Breast epithelium (tissue), 3 donors: ENCODE measurements around the gene CBX8.

Source experiments
- CTCF ChIP-seq, 3 donors: fragments of 450-650 bp; IDR thresholded peaks; one replicate each; pipeline ENCODE4 v1.5.1; 2016 to 2017; ENCODE audit warnings: antibody characterized with exemption in 3 of 3, mild to moderate bottlenecking in 3 of 3, moderate library complexity in 3 of 3
- POLR2A ChIP-seq: fragments of 450-650 bp; IDR thresholded peaks from one replicate; pipeline ENCODE4 v1.6.1; 2016; ENCODE audit warnings: antibody characterized with exemption, mild to moderate bottlenecking, moderate library complexity

- no peak for TF ChIP-seq POLR2A
- no peak for TF ChIP-seq CTCF (IDR thresholded peaks at IDR 0.05)
Measured at GRCh38 chr17:79796444-79796762, 474 bp downstream of the CBX8 start.
